Upper lobe of right lung (tissue), 1 donor: ENCODE data around the gene ETV5. TPM values are rescaled to one million over a fixed set of nuclear protein-coding genes. Genes with fewer than 3 reads are reported as not detected.
A peak's percentile ranks its signal among the peaks of the same experiment; 100 is the strongest.

Experiments used
- ATAC-seq: fragments of 200-7000 bp; cut with Tn5 transposase; one replicate; pipeline ENCODE4 v1.9.1; 2020; ENCODE audit warnings: mild to moderate bottlenecking, moderate library complexity
- DNase-seq: peaks from one replicate; pipeline ENCODE4 v3.0.0-alpha.2; 2020
- H3K27ac ChIP-seq: fragments of 200-600 bp; one replicate; pipeline ENCODE4 v1.8.0; 2022
- H3K27me3 ChIP-seq: fragments of 200-600 bp; one replicate; pipeline ENCODE4 v1.8.0; 2022; ENCODE audit warnings: mild to moderate bottlenecking
- H3K36me3 ChIP-seq: fragments of 200-600 bp; one replicate; pipeline ENCODE4 v1.8.0; 2022
- H3K4me1 ChIP-seq: fragments of 200-600 bp; one replicate; pipeline ENCODE4 v1.8.0; 2022
- H3K4me3 ChIP-seq: fragments of 200-600 bp; one replicate; pipeline ENCODE4 v1.8.0; 2022; ENCODE audit warnings: mild to moderate bottlenecking
- H3K9me3 ChIP-seq: fragments of 200-600 bp; one replicate; pipeline ENCODE4 v1.8.0; 2022
- CTCF ChIP-seq: fragments of 200-600 bp; IDR thresholded peaks from one replicate; pipeline ENCODE4 v1.8.0; 2022; ENCODE audit warnings: antibody characterized with exemption
- intact Hi-C: fragments of 100-400 bp; cut with DNase I; formaldehyde crosslinking; loops from one replicate; pipeline ENCODE4 v1.11.0; 2022
- total RNA-seq: library from RNA; stranded (reverse); fragmentation: NEBNext Ultra II Directional; extraction: Animal tissue kit (Norgen Biotek cat#: 25700); gene quantifications from one replicate; pipeline ENCODE4 v1.2.1, GENCODE V29; 2021
- donor health status: DM: no; HTN: yes; CAD: no; lungs with severe emphysema.

ETV5 gene
- total RNA-seq, 1 donor from 2014 or later, result 56.3 TPM

GRCh38 chr3:186150041-186150830, 41.3 kb upstream of the ETV5 start:
- intact Hi-C loops, result no loop called here
- TF ChIP-seq CTCF, result no peak
- Histone ChIP-seq H3K4me3 (no peak overlapping the region), H3K4me1 (peaks cover 5% of the 10 kb centered on the region), H3K27me3 (no peaks in the 10 kb centered on the region), H3K36me3 (no peaks in the 10 kb centered on the region), H3K27ac (no peak overlapping the region), H3K9me3 (no peaks in the 10 kb centered on the region)
- ATAC-seq (no peak), DNase-seq (no peak)

GRCh38 chr3:186149319-186149960, 40.6 kb upstream of the ETV5 start:
- H3K27me3 ChIP-seq, result no peaks in the 10 kb centered on the region
- no peaks in the 10 kb centered on the region for H3K36me3 ChIP-seq
- no peaks in the 10 kb centered on the region for H3K9me3 ChIP-seq
- TF ChIP-seq CTCF, result no peak
- no peak overlapping the region for H3K27ac ChIP-seq
- ATAC-seq, result no peak
- H3K4me1 ChIP-seq, result peaks cover 5% of the 10 kb centered on the region
- no peak for DNase-seq
- no peak overlapping the region for H3K4me3 ChIP-seq
- intact Hi-C loops, result no loop called here

DNA sequence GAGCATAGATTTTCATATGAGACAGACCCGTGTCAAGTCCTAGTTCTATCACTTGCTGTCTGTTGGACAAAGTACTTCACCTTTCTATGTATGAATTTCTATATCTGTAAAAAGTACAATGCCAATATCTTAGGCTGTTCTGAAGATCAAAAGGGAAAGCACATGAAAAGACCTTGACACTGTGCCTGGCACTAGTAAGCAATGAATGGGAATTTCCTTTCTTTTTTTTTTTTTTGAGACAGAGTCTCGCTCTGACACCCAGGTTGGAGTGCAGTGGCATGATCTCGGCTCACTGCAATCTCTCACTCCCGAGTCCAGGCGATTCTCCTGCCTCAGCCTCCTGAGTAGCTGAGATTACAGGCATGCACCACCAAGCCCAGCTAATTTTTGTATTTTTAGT, 35.4 kb upstream of the ETV5 start:
- Histone ChIP-seq H3K27me3 (no peaks in the 10 kb centered on the region), H3K4me3 (no peak overlapping the region), H3K9me3 (no peaks in the 10 kb centered on the region), H3K27ac (no peak overlapping the region), H3K36me3 (no peaks in the 10 kb centered on the region), H3K4me1 (no peaks in the 10 kb centered on the region)
- intact Hi-C loops, result no loop called here
- no peak for ATAC-seq
- peak; percentile 31 for DNase-seq
- TF ChIP-seq CTCF, result no peak

- no peaks in the 10 kb centered on the region for H3K27me3 ChIP-seq
- no peaks in the 10 kb centered on the region for H3K4me1 ChIP-seq
- no peaks in the 10 kb centered on the region for H3K36me3 ChIP-seq
- intact Hi-C loops, result no loop called here
- H3K4me3 ChIP-seq, result no peak overlapping the region
- no peak for DNase-seq
- no peak for TF ChIP-seq CTCF
- ATAC-seq, result no peak
- H3K9me3 ChIP-seq, result no peaks in the 10 kb centered on the region
- no peak overlapping the region for H3K27ac ChIP-seq
Measured at GRCh38 chr3:186143250-186143649, 34.4 kb upstream of the ETV5 start.

- no peak overlapping the region for H3K4me3 ChIP-seq
- H3K27ac ChIP-seq, result no peak overlapping the region
- ATAC-seq, result no peak
- TF ChIP-seq CTCF, result no peak
- no peaks in the 10 kb centered on the region for H3K9me3 ChIP-seq
- intact Hi-C loops, result no loop called here
- no peaks in the 10 kb centered on the region for H3K27me3 ChIP-seq
- DNase-seq, result no peak
- no peaks in the 10 kb centered on the region for H3K36me3 ChIP-seq
- no peaks in the 10 kb centered on the region for H3K4me1 ChIP-seq
Measured at GRCh38 chr3:186142393-186142932, 33.6 kb upstream of the ETV5 start.
